ENCODE results near the gene SLC22A12.

SLC22A12 gene

GRCh38 chr11:64650923-64651523 is 60.0 kb downstream of the SLC22A12 start:
- peak in 5 of 14 donors; percentile 10 to 31 (median 17) for DNase-seq
